Suprapubic skin (tissue), 4 donors: ENCODE results near the gene FLYWCH2. TPM values are rescaled to one million over a fixed set of nuclear protein-coding genes. Genes with fewer than 3 reads are reported as not detected.
"Not testable (repeated sequence)": the region's sequence is repeated elsewhere in the genome, so short reads cannot be mapped to it uniquely, and the experiment has no call there.

Experiments used
- DNase-seq, 2 donors: peaks; one replicate each; pipeline ENCODE4 v3.0.0-alpha.2; 2019; ENCODE audit warnings: low spot score in 2 of 2
- H3K27ac ChIP-seq: fragments of 200-600 bp; sonication (generic); one replicate; pipeline ENCODE4 v1.5.1; 2019
- H3K27me3 ChIP-seq: fragments of 200-600 bp; sonication (generic); one replicate; pipeline ENCODE4 v1.5.1; 2019
- H3K36me3 ChIP-seq: fragments of 200-600 bp; sonication (generic); one replicate; pipeline ENCODE4 v1.5.1; 2019
- H3K4me1 ChIP-seq: fragments of 200-600 bp; sonication (generic); one replicate; pipeline ENCODE4 v1.5.1; 2019
- H3K4me3 ChIP-seq: fragments of 200-600 bp; sonication (generic); one replicate; pipeline ENCODE4 v1.5.1; 2019; ENCODE audit warnings: mild to moderate bottlenecking
- H3K9me3 ChIP-seq: fragments of 200-600 bp; sonication (generic); one replicate; pipeline ENCODE4 v1.5.1; 2019
- EP300 ChIP-seq: sonication (generic); formaldehyde crosslinking; IDR thresholded peaks from one replicate; pipeline ENCODE4 v1.6.1; 2017; ENCODE audit warnings: antibody characterized with exemption
- POLR2A ChIP-seq, 2 donors: fragments of 450-650 bp; IDR thresholded peaks; one replicate each; pipeline ENCODE4 v1.6.1; 2017; ENCODE audit warnings: antibody characterized with exemption in 2 of 2, mild to moderate bottlenecking in 2 of 2, moderate library complexity in 2 of 2
- POLR2AphosphoS5 ChIP-seq, 3 donors: sonication (generic); formaldehyde crosslinking; IDR thresholded peaks; one replicate each; pipeline ENCODE4 v1.6.1; 2017; ENCODE audit warnings: antibody characterized with exemption in 3 of 3
- WGBS: methylation state at CpG from one replicate; pipeline ENCODE4 v1.1.5; 2018; 5-methylcytosine and 5-hydroxymethylcytosine counted together
- total RNA-seq, 4 donors: library from RNA; depleted of rRNA; stranded (reverse); fragments of >200 nt; gene quantifications; one replicate each; pipeline ENCODE4 v1.1.0, GENCODE V29; 2016
- TF ChIP-seq, protein P1 (sequence below), 2 donors: fragments of 200-600 bp in 1 of 2; fragments of 450-650 bp in 1 of 2; sonication (generic) in 1 of 2; IDR thresholded peaks; one replicate each; pipeline ENCODE4 v1.5.1; 2016 to 2019; ENCODE audit warnings: antibody characterized with exemption in 2 of 2, mild to moderate bottlenecking in 1 of 2, moderate library complexity in 1 of 2

FLYWCH2 gene
- total RNA-seq, 4 donors from 2014 or later: 31.5 to 42.1 (median 34.7) TPM

DNA sequence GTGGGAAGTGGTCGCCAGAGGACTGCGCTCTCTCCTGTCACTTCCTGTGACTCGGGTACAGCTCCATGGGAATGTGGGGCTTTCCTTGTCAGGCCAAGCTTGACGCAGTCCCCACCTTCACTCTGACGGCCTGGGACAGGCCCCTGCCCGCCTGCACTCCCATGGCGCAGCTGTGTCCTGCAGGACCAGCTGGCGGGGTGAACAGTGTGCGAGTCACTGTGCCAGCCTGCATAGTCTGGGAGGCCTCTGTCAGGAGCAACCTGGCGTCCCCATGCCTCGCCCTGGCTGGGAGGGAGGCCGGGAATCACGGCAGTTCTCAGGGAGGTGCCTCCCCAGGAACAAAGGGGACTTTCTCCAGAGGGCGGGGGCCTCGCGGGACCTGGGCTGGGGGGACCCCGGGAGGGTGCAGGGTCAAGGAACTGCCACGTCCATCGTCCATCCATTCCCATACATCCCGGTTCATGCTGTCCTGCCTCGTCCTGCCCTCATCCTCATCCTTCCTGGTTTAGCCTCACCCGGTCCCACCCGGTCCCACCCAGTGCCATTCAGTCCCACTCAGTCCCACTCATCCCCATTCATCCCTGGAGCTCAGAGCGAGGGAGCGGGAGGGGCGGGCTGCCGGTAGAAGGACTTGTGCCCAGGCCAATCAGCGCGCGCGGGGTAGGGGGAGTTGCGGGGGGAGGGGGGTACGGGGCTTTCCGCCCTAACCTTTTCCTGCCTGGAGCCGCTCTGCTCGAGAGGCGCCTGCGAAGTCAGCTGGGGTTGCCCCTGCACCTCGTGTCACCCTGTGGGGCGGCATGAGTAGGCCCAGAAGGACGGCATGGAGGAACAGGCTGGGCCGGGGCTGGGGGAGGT, 42.1 kb downstream of the FLYWCH2 start:
- no peak for DNase-seq
- Histone ChIP-seq H3K27me3 (no peaks in the 10 kb centered on the region), H3K36me3 (peaks cover 16% of the 10 kb centered on the region), H3K9me3 (no peaks in the 10 kb centered on the region), H3K4me3 (no peak overlapping the region), H3K27ac (no peak overlapping the region), H3K4me1 (peaks cover 18% of the 10 kb centered on the region)
- 66% methylated on average over 31 of the region's 42 CpGs for WGBS
- TF ChIP-seq POLR2AphosphoS5 (IDR thresholded peaks at IDR 0.05): no peak
- no peak for TF ChIP-seq EP300
- TF ChIP-seq, protein P1, sequence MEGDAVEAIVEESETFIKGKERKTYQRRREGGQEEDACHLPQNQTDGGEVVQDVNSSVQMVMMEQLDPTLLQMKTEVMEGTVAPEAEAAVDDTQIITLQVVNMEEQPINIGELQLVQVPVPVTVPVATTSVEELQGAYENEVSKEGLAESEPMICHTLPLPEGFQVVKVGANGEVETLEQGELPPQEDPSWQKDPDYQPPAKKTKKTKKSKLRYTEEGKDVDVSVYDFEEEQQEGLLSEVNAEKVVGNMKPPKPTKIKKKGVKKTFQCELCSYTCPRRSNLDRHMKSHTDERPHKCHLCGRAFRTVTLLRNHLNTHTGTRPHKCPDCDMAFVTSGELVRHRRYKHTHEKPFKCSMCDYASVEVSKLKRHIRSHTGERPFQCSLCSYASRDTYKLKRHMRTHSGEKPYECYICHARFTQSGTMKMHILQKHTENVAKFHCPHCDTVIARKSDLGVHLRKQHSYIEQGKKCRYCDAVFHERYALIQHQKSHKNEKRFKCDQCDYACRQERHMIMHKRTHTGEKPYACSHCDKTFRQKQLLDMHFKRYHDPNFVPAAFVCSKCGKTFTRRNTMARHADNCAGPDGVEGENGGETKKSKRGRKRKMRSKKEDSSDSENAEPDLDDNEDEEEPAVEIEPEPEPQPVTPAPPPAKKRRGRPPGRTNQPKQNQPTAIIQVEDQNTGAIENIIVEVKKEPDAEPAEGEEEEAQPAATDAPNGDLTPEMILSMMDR (IDR thresholded peaks at IDR 0.05): no peak
- no peak for TF ChIP-seq POLR2A (IDR thresholded peaks at IDR 0.05)

DNA sequence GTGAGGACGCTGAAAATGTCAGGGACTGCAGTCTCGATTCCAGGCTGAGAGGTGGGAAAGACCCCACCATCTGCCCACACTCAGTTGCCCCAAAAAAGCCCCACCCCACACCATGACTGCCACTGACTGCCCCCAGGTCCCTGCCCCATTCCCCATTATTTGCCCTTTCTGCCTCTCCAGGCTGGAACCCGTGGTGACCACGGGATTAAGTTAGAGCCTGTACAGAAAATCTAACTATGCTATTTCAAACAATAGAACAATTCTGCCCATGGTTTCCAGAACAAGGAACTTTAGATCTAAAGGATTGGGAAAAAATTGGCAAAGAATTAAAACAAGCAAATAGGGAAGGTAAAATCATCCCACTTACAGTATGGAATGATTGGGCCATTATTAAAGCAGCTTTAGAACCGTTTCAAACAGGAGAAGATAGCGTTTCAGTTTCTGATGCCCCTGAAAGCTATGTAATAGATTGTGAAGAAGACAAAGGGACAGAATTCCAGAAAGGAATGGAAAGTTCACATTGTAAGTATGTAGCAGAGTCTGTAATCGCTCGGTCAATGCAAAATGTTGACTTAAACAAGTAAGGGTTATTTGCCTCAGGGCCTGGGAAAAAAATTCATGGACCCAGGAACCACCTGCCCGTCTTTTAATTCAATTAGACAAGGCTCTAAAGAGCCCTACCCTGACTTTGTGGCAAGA, 43.1 kb downstream of the FLYWCH2 start:
- no peak overlapping the region for H3K27ac ChIP-seq
- 69% methylated on average over 9 of the region's 9 CpGs for WGBS
- H3K9me3 ChIP-seq: no peaks in the 10 kb centered on the region
- H3K4me1 ChIP-seq: peaks cover 18% of the 10 kb centered on the region
- peaks cover 26% of the 10 kb centered on the region for H3K36me3 ChIP-seq
- TF ChIP-seq, protein P1 (IDR thresholded peaks at IDR 0.05): no peak
- no peak for TF ChIP-seq EP300
- TF ChIP-seq POLR2AphosphoS5 (IDR thresholded peaks at IDR 0.05): no peak
- TF ChIP-seq POLR2A (IDR thresholded peaks at IDR 0.05): no peak
- DNase-seq: no peak
- H3K4me3 ChIP-seq: no peak overlapping the region
- H3K27me3 ChIP-seq: no peaks in the 10 kb centered on the region

- 75% methylated on average over 5 of the region's 5 CpGs for WGBS
Observed at GRCh38 chr16:2926650-2926999, 43.6 kb downstream of the FLYWCH2 start.

DNA sequence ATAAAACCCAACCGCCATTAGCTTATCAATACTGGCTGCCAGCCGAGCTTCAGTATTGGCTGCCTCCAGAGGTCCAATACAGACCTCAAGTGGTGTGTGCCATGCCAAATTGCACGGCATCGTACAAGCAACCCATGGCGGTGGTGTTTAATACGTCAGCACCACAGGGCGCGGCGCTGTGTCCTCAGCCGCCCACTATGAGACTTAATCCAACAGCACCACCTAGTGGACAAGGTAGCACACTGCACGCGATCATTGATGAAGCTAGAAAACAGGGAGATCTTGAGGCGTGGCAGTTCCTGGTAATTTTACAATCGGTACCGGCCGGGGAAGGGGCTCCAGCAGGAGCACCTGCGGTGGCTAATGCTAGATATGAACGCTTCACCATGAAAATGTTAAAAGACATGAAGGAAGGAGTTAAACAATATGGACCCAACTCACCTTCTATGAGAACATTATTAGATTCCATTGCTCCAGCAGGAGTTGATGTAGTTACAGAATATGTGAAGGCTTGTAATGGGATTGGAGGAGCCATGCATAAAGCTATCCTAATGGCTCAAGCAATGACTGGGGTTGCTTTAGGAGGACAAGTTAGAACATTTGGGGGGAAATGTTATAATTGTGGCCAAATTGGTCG, 44.1 kb downstream of the FLYWCH2 start:
- Histone ChIP-seq H3K9me3 (no peaks in the 10 kb centered on the region), H3K4me3 (no peak overlapping the region), H3K27me3 (no peaks in the 10 kb centered on the region), H3K27ac (no peak overlapping the region), H3K4me1 (peaks cover 18% of the 10 kb centered on the region), H3K36me3 (peaks cover 32% of the 10 kb centered on the region)
- WGBS: 6% methylated on average over 19 of the region's 19 CpGs
- TF ChIP-seq, protein P1 (IDR thresholded peaks at IDR 0.05): peak; percentile 94 to 97
- TF ChIP-seq POLR2AphosphoS5 (IDR thresholded peaks at IDR 0.05): no peak
- DNase-seq: peak; percentile 94 to 96

More at GRCh38 chr16:2926650-2926999, 43.6 kb downstream of the FLYWCH2 start:
- no peak for DNase-seq
- H3K4me1 ChIP-seq: peaks cover 18% of the 10 kb centered on the region
- H3K4me3 ChIP-seq: no peak overlapping the region
- TF ChIP-seq POLR2AphosphoS5 (IDR thresholded peaks at IDR 0.05) (no peak), EP300 (no peak), POLR2A (IDR thresholded peaks at IDR 0.05) (no peak)
- TF ChIP-seq, protein P1 (IDR thresholded peaks at IDR 0.05): no peak
- no peaks in the 10 kb centered on the region for H3K9me3 ChIP-seq
- no peaks in the 10 kb centered on the region for H3K27me3 ChIP-seq
- peaks cover 31% of the 10 kb centered on the region for H3K36me3 ChIP-seq
- no peak overlapping the region for H3K27ac ChIP-seq

- H3K9me3 ChIP-seq, H3K27me3 ChIP-seq, DNase-seq, H3K4me3 ChIP-seq, H3K27ac ChIP-seq: not testable (repeated sequence)
- WGBS: 84% methylated on average over 4 of the region's 4 CpGs
- peaks cover 18% of the 10 kb centered on the region for H3K4me1 ChIP-seq
- H3K36me3 ChIP-seq: peaks cover 33% of the 10 kb centered on the region
Observed at GRCh38 chr16:2928151-2928550, 45.1 kb downstream of the FLYWCH2 start.
